GM03348 (cell line): ENCODE data around the gene TMEM178B.
"Not testable (repeated sequence)": the region's sequence is repeated elsewhere in the genome, so short reads cannot be mapped to it uniquely, and the experiment has no call there.

Experiments
- DNase-seq: peaks from one replicate; pipeline ENCODE4 v3.0.0; 2012; ENCODE audit warnings: low spot score

TMEM178B gene

GRCh38 chr7:141312828-141313521 lies 239.1 kb downstream of the TMEM178B start:
- no peak for DNase-seq

GRCh38 chr7:141313896-141314295 lies 240.0 kb downstream of the TMEM178B start:
- no peak for DNase-seq

- no peak for DNase-seq
These were observed 243.2 kb downstream of the TMEM178B start for GRCh38 chr7:141317033-141317585.

GRCh38 chr7:141320287-141320686 lies 246.4 kb downstream of the TMEM178B start:
- no peak for DNase-seq

- no peak for DNase-seq
These were observed 248.5 kb downstream of the TMEM178B start for GRCh38 chr7:141322383-141322782.

- DNase-seq, result no peak
These were observed 250.0 kb downstream of the TMEM178B start for GRCh38 chr7:141323826-141324225.

GRCh38 chr7:141324870-141325269 lies 251.0 kb downstream of the TMEM178B start:
- DNase-seq, result no peak

- DNase-seq, result no peak
These were observed 251.4 kb downstream of the TMEM178B start for GRCh38 chr7:141325275-141325674.

- no peak for DNase-seq
These were observed 254.4 kb downstream of the TMEM178B start for GRCh38 chr7:141328290-141328689.

GRCh38 chr7:141330285-141330684 lies 256.4 kb downstream of the TMEM178B start:
- not testable (repeated sequence) for DNase-seq

GRCh38 chr7:141333459-141333858 lies 259.6 kb downstream of the TMEM178B start:
- DNase-seq, result no peak

- DNase-seq, result no peak
These were observed 261.3 kb downstream of the TMEM178B start for GRCh38 chr7:141335164-141335563.

GRCh38 chr7:141339603-141340002 lies 265.7 kb downstream of the TMEM178B start:
- DNase-seq, result no peak

- no peak for DNase-seq
These were observed 267.1 kb downstream of the TMEM178B start for GRCh38 chr7:141340991-141341390.

- no peak for DNase-seq
These were observed 269.0 kb downstream of the TMEM178B start for GRCh38 chr7:141342621-141343408.

- no peak for DNase-seq
These were observed 270.5 kb downstream of the TMEM178B start for GRCh38 chr7:141344153-141344935.

GRCh38 chr7:141348728-141349127 lies 274.9 kb downstream of the TMEM178B start:
- DNase-seq, result no peak

- DNase-seq, result no peak
These were observed 275.5 kb downstream of the TMEM178B start for GRCh38 chr7:141349338-141349737.

GRCh38 chr7:141349804-141350203 lies 275.9 kb downstream of the TMEM178B start:
- no peak for DNase-seq

- no peak for DNase-seq
These were observed 277.3 kb downstream of the TMEM178B start for GRCh38 chr7:141351175-141351574.

GRCh38 chr7:141352955-141353354 lies 279.1 kb downstream of the TMEM178B start:
- no peak for DNase-seq

- peak; percentile 16 for DNase-seq
These were observed 280.4 kb downstream of the TMEM178B start for GRCh38 chr7:141354251-141354650.
